SK-MEL-5 (cell line): ENCODE data around the gene SGPL1. TPM values are rescaled to one million over a fixed set of nuclear protein-coding genes. Genes with fewer than 3 reads are reported as not detected.

Experiments
- DNase-seq: peaks from one replicate; pipeline ENCODE4 v3.0.0-alpha.2; 2016; ENCODE audit warnings: low read depth, low spot score
- in situ Hi-C: cut with HindIII; loops from 2 replicates; pipeline ENCODE4 v1.10.0; 2016; ENCODE audit warnings: low sequenced_read_pairs, high pct_unique_total_duplicates, low pct_unique_long_range_greater_than_20kb
- total RNA-seq: library from RNA; depleted of rRNA; stranded (reverse); fragments of >200 nt; shearing (Covaris generic); gene quantifications from 2 replicates; pipeline ENCODE4 v1.2.3, GENCODE V29; 2014

Gene SGPL1
- total RNA-seq, 1 experiment from 2014 or later = 27.4 TPM

DNA sequence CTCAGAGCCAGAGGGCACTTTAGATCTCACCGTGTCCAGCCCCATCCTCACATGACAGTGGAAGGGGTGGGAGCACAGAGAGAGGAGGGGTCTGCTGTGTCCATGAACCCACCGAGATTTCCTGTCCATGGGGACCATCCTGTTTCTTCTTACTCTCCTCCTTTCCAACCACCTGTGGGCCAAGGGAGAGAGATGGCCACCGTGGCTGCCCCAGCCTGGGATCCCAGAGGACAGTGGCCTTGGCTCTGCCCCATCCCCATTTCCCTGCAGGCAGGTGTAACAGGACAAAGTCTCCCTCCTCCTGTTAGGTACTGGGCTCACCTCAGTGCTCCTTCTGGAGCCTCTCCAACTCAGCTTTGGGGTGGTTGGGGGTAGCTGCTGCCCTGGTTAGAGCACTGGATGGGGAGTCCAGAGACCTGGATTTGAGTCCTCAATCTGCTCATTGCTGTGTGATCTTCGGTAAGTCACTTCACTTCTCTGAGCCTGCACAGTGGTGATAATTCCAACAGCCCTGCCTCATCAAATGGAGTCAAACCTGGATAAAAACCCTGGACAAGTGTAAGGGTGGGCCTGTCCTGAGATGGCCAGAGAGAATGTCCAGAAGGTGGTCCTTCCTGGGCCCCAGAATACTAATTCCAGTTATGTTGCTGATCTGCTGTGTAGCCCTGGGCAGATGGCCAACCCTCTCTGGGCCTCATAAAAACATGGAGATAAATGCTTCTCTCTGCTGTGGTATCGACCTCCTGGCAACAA lies 90.5 kb downstream of the SGPL1 start:
- DNase-seq = no peak
- in situ Hi-C loops = no loop called here

- in situ Hi-C loops = no loop called here
- DNase-seq = no peak
Measured at GRCh38 chr10:70906953-70907636, 91.3 kb downstream of the SGPL1 start.

DNA sequence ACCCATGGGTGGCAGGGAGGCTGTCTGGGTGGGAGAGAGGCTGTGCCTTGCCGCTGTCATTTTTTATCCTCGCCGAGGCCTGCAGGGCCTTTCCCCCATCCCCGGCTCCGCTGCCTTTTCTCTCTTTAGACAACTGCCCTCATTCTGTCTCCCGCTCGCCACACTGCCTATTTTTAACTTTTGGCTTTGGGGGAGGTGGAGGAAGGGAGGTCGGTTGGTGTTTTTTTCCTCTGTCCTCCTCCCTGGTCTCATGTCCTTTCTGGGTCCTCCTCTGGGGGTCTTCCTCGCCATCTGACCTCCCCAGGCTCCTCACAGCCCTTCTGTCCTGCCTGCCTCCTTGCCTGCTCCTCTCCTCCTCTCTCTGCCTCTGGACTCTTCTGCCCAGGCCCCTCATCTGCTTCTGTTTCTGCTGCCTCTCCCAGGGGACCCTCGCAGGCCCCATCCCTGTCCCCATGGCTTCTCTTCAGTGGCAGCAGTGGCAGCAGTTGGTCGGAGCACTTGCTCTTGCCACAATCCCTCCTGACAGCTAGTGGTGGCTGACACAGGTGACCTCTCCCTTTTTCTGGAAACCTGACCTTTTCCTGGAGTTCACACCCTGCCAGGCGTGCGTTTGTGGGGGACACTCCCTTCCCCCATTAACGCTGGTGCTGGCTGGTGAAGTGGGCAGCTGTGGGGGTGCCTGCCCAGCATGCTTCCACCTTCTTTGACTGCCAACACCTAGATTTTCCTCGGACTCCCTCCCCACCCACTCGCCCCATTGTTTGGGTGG lies 92.1 kb downstream of the SGPL1 start:
- no peak for DNase-seq
- in situ Hi-C loops = no loop called here

- no peak for DNase-seq
- in situ Hi-C loops = no loop called here
Measured at GRCh38 chr10:70908406-70909296, 92.9 kb downstream of the SGPL1 start.

DNA sequence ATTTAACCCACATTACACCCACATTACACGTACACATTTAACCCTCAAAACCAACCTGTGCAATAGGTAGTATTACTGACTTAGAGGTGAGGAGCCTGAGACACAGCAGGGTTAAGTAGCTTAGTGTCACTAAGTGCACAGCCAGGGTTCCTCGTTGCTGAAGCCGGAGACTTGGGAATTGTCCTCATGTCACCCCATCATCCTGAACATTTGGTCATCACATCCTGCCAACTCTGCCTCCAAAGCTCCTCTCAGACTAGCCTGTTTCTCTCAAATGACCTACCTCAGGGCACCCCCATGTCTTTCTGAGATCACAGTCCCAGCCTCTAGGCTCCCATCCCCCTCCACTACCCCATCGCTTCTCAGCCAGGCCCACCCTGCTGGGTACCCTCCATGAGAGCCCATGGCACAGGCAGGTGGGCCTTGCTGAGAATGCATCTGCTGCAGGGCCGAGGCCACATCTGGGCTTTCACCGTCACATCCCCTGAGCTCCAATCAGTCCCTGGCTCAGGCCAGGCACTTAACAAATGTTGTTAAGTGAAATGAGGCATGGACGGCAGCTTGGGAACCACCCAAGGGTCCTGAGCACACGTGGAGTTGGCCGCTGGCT lies 93.7 kb downstream of the SGPL1 start:
- in situ Hi-C loops = no loop called here
- DNase-seq = no peak

- no peak for DNase-seq
- in situ Hi-C loops = no loop called here
Measured at GRCh38 chr10:70910486-70911341, 95.0 kb downstream of the SGPL1 start.

DNA sequence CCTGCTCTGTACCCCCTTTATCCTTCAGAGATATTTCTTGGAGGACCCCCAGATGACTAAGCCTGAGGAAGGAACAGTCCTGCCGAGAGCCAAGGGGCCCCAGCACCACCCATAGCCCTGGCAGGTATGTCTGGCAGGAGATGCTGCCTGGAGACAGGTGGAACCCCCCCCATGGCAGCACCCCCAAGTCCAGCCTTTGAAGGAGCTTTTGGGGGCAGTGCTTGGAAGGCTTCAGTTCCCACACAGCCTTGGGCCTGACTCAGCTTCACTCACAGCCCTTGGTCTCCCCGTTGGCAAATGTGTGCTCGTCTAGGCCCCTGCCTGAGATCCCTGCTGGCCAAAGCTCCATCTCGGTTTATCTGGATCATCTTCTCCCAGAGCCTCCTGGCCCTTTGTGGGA lies 95.6 kb downstream of the SGPL1 start:
- no peak for DNase-seq

GRCh38 chr10:70912556-70912955 lies 96.8 kb downstream of the SGPL1 start:
- in situ Hi-C loops = no loop called here
- no peak for DNase-seq

More for the DNA sequence above, 95.6 kb downstream of the SGPL1 start:
- in situ Hi-C loops = no loop called here

GRCh38 chr10:70913191-70913892 lies 97.6 kb downstream of the SGPL1 start:
- in situ Hi-C loops = no loop called here
- DNase-seq = no peak

- no peak for DNase-seq
- in situ Hi-C loops = no loop called here
Measured at GRCh38 chr10:70913893-70914240, 98.1 kb downstream of the SGPL1 start.

DNA sequence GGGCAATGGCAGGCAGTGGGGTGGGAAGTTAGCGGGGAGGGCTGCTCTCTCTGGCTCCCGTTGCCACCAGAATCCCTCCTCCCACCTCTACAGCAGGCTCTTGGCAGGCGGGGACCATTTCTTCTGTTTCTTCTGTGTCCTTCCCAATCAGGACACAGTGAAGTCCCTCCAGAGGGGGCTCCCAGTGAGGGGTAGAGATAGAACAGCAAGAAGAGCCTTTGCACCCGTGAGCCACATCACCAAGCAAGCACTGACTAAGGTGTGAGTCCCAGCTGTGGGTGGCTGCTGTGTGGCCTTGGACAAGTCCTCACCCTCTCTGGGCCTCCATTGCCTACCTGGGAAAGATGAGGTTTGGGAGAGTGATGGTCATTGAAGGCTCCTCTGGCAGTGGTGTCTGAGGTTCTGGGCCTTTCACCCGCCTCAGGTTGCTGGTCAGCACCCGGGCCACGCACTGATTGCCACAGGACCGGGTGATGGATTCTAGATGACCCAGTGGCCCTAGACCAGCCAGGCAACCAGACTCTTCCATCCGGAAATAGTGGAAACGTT lies 98.6 kb downstream of the SGPL1 start:
- in situ Hi-C loops = no loop called here
- no peak for DNase-seq

DNA sequence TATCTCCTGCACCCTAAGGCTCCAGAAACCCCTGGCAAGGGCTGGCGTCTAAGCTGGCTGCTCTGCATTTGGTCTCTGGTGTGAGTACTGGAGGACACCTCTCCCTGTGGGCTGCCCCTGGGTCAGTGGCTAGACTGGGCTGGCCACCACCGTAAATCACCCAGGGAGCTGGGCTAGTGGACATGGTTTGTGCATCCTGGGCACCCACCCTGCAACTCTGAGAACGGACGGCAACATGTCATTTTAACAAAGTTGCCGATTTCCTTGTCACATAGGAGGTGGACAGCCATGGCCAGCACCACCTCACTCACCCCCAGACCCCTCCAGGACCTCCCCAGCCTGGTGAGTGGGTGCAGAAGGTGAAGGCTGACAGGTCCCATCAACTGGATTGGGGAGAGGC lies 99.5 kb downstream of the SGPL1 start:
- in situ Hi-C loops = no loop called here

GRCh38 chr10:70915806-70916205 lies 100.1 kb downstream of the SGPL1 start:
- no peak for DNase-seq
- in situ Hi-C loops = no loop called here

More for the DNA sequence above, 99.5 kb downstream of the SGPL1 start:
- DNase-seq = no peak

DNA sequence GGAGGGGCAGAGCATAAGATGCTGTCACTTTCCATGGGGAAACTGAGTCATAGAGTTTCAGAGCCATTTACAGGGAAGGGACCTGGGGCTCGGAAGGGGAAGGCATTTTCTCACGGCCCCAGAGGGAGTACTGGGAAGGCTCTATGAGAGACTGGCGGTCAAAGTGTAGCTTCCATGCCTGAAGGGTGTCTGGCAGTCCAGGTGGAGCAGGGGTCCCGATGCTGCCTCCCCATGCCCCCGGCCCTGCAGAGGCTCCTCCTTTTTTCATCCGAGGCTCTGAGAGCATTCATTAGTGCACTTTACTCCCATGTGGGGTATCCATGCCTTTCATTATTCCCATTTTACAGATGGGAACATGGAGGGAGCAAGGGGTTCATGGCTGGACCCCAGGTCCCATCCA lies 100.5 kb downstream of the SGPL1 start:
- no peak for DNase-seq
- in situ Hi-C loops = no loop called here

GRCh38 chr10:70917226-70917625 lies 101.5 kb downstream of the SGPL1 start:
- no peak for DNase-seq
- in situ Hi-C loops = no loop called here

DNA sequence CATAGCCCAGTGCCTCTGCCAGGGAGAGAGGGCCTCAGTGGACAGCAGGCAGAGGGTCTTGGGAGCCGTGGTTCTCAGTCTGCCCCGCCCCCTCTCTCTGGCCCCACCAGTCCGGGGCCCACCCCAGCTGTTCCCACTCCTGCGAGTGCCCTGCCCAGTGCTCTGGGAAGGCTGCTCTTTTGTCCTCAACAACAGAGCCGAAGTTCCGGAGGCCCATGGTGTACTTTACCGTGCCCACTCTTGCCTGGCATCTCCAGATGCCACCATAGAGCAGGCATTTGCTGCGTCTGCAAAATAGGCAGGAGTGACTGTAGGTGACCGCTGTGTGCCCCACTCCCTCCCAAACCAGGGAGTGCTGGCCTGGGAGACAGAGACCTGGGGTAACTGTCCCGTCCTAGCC lies 101.9 kb downstream of the SGPL1 start:
- no peak for DNase-seq
- in situ Hi-C loops = no loop called here
